Ecto neural progenitor cell (in vitro differentiated cells): Measurements from ENCODE around the gene KPNA2.
"Not testable (repeated sequence)": the region's sequence is repeated elsewhere in the genome, so short reads cannot be mapped to it uniquely, and the experiment has no call there.

Source experiments
- DNase-seq: peaks from one replicate; pipeline ENCODE4 v3.0.0-alpha.2; 2018; ENCODE audit warnings: low spot score

The KPNA2 gene

DNA sequence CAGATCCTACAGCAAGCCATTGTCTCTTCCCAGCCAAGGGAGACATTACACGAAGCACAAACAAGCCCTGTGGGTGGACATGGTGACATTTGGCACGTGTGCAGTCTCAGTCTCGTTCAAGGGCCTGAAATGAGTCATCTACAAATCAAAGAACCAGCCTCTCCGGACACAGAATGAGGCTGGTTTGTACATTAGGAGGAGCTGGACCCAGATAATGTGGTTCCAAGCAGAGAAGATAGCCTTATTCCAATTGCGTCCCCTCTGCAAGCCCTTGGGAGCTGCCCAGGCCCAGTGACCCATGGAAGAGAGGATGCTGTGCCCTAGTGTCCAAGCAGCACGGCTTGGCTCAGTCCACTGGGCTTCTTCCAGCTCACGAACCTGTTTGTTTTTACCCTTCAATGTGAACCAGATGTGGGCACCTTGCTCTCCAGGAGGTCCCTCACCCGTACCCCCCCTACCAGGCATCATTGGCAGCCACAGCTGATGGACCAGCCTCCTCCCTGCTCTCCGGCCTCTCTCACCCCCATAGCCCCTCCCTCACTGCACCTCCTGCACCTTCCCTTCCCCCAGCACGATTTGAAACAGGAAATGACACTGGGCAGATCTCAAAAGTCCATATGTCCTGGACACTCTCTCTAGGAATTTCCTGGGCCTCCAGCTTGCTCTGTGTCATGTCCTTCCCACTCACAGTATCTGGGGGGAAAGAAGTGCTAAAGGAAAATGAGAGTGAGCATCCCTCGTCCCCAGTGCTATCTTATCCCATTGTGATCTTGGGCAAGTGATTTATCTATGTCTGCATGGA is 26.2 kb downstream of the KPNA2 start:
- no peak for DNase-seq

GRCh38 chr17:68065366-68065765 is 29.8 kb downstream of the KPNA2 start:
- not testable (repeated sequence) for DNase-seq

DNA sequence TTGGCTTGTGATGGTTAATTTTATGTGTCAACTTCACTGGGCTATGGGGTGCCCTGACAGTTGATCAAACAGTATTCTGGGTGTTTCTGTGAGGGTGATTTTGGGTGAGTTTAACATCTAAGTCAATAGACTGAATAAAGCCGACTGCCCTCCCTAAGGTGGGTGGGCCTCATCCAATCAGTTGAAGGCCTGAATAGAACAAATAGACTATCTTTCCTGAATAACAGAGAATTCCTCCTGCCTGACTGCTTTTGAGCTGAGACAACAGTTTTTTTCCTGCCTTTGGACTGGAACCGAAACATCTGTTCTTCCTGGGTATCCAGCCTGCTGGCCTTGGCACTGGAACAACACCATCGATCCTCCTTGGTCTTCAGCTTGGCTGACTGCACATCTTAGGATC is 33.0 kb downstream of the KPNA2 start:
- not testable (repeated sequence) for DNase-seq

- DNase-seq = not testable (repeated sequence)
These were observed 35.3 kb downstream of the KPNA2 start for GRCh38 chr17:68070582-68071444.

DNA sequence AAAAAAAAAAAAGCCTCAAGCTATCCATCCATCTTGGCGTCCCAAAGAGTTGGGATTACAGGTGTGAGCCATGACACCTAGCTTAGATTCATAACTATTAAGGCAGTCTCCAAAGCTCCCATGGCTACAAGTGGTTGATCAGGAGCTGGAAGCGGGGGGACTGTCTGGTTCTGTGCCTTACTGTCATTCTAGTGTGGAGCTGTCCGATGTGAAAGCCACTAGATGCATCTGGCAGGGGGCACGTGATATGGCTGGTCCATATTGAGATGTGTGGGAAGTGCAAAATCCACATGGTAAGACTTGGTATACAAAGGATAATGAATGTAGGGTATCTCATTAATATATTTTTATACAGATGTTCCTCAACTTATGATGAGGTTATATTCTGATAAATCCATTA is 38.7 kb downstream of the KPNA2 start:
- DNase-seq = no peak

DNA sequence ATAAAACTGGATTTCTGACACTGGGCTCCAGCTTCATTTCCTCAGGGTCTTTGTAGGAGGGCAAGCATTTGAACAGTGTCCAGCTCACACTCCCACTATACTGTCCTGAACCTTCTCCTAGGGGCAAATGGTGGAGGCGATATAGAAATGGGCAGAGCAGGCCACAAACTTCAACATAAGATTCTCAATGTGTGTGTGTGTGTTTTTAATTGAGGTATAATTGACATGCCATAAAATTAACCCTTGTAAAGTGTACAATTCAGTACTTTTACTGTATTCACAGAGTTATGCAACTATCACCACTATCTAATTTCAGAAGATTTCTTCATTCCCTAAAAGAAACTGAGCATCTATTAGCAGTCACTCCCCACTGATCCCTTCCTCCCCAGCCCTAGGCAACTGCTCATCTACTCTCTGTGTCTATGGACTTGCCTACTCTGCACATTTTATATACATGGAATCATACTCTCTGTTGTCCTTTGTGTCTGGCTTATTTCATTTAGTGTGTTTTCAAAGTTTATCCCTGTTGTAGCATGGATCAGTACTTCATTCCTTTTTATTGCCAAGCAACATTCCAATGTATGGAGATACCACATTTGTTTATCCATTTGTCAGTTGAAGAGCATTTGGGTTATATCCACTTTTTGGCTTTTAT is 40.5 kb downstream of the KPNA2 start:
- DNase-seq = not testable (repeated sequence)

GRCh38 chr17:68077498-68077897 is 42.0 kb downstream of the KPNA2 start:
- DNase-seq = not testable (repeated sequence)

DNA sequence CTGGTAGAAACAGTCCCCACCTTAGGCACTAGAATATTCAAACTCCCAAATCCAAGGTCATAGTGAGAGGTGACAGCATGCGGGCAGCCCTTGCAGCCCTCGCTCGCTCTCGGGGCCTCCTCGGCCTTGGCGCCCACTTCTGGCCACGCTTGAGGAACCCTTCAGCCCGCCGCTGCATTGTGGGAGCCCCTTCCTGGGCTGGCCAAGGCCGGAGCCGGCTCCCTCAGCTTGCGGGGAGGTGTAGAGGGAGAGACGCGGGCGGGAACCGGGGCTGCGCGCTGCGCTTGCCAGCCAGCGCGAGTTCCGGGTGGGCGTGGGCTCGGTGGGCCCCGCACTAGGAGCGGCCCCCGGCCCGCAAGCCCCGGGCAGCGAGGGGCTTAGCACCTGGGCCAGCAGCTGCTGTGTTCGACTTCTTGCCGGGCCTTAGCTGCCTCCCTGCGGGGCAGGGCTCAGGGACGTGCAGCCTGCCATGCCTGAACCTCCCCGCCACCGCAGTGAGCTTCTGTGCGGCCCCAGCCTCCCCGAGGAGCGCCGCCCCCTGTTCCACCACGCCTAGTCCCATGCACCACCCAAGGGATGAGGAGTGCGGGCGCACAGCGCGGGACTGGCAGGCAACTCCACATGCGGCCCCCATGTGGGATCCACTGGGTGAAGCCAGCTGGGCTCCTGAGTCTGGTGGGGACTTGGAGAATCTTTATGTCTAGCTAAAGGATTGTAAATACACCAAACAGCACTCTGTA is 45.0 kb downstream of the KPNA2 start:
- DNase-seq = no peak

GRCh38 chr17:68081305-68082265 is 46.0 kb downstream of the KPNA2 start:
- DNase-seq = not testable (repeated sequence)

DNA sequence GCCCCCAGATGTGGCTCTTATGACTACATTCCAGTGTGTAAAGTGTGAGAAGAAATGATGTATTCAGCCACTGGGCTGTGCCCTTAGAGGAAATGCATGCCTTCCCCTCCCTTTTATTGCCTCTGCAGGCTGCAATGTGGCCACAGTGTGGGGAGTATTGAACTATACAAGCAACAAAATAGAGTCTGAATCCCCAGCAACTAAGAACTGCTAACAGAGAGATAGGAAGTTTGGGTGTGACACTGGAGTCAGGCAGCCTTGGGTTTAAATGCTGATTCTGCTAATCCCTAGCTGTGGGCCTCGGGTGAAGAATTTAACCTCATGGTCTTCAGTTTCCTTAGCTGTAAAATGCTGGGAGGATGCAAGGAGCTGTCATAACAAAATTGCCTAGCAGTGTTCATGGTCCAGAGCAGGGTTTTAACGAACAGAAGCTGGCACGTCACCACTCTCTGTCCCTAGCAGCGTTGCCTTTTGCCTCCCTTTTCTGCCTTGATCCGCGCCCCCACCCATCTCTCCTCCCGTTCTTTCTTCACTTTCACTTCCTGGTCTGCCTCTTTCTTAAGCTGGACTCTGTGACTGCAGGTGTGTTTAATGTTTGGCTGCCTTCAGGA is 50.3 kb downstream of the KPNA2 start:
- no peak for DNase-seq

DNA sequence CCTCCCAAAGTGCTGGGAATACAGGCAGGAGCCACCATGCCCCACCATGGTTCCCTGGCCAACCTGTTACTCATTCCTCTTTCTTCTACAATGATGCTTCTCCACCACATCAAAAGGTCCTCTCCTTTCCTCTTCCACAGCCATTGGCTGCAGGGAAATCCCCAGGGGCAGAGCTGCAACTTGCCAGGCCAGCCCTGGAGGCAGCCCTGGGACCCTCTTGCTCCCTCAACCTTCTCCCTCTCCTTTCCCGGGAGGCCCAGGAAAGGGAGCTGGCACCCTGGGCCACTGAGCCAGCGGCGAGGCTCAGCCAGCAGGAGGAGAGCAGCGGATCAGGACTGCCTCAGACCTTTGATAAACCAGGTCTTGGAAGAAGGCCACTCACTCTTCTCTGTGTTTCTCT is 51.1 kb downstream of the KPNA2 start:
- DNase-seq = not testable (repeated sequence)

GRCh38 chr17:68087131-68087623 is 51.6 kb downstream of the KPNA2 start:
- not testable (repeated sequence) for DNase-seq

DNA sequence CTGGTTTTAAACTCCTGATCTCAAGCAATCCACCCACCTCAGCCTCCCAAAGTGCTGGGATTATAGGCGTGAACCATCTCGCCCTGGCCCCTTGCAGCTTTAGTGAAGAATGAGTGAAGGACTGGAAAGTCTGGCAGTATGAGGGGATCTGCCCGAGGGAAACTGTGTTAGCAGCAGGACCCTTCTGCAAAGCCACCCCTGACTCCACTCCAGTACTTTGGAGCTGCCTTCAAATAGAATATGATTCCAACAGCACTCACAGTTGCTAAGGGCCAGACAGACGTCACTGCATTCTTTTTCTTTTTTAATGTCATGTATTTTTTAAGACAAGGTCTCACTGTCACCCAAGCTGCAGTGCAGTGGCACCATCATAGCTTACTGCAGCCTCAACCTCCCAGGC is 52.3 kb downstream of the KPNA2 start:
- DNase-seq = no peak

GRCh38 chr17:68089881-68090280 is 54.3 kb downstream of the KPNA2 start:
- no peak for DNase-seq

- DNase-seq = no peak
These were observed 59.0 kb downstream of the KPNA2 start for GRCh38 chr17:68094481-68095078.

- no peak for DNase-seq
These were observed 59.8 kb downstream of the KPNA2 start for GRCh38 chr17:68095205-68095811.

GRCh38 chr17:68096111-68096510 is 60.6 kb downstream of the KPNA2 start:
- DNase-seq = no peak
